Measurements from ENCODE around the gene CXCL11. TPM values are rescaled to one million over a fixed set of nuclear protein-coding genes. Genes with fewer than 3 reads are reported as not detected.
"Not testable (repeated sequence)": the region's sequence is repeated elsewhere in the genome, so short reads cannot be mapped to it uniquely, and the experiment has no call there.

CXCL11 gene
- total RNA-seq, 2 experiments from 2014 or later: not detected

- ATAC-seq (ENCODE audit: low read depth) (no peak), DNase-seq (no peak)
- Mint-ChIP-seq H3K4me3 (peak overlapping the region; percentile 16), H3K27ac (no peak overlapping the region), H3K36me3 (no peaks in the 10 kb centered on the region), H3K27me3 (peaks cover 9% of the 10 kb centered on the region), H3K9me3 (no peaks in the 10 kb centered on the region), H3K4me1 (peaks cover 20% of the 10 kb centered on the region)
- POLR2A ChIA-PET: no interaction called here
Measured at GRCh38 chr4:76058888-76059426, 23.1 kb upstream of the CXCL11 start.

DNA sequence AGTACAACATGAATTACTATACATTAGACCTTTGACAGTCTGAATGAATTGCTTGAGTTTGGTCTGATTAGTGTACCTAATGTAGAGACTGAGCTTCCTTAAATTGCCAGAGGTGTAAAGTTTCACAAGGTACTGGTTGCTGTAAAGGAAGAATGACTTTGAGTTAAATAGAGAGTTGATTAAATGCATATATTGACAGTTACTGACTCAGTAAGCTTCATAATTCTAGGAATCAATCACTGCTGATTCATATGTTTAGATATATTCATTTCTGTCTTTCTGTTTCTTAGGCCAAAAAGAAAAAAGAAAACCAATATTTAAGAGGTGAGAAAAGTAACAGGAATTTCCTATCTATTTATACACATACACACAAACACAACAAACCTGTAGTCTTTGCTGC, 22.4 kb upstream of the CXCL11 start:
- Mint-ChIP-seq H3K27ac (no peak overlapping the region), H3K27me3 (peaks cover 9% of the 10 kb centered on the region), H3K9me3 (no peaks in the 10 kb centered on the region), H3K4me1 (peaks cover 20% of the 10 kb centered on the region), H3K36me3 (no peaks in the 10 kb centered on the region), H3K4me3 (no peak overlapping the region)
- no peak for DNase-seq
- POLR2A ChIA-PET: no interaction called here
- no peak for ATAC-seq (ENCODE audit: low read depth)

DNA sequence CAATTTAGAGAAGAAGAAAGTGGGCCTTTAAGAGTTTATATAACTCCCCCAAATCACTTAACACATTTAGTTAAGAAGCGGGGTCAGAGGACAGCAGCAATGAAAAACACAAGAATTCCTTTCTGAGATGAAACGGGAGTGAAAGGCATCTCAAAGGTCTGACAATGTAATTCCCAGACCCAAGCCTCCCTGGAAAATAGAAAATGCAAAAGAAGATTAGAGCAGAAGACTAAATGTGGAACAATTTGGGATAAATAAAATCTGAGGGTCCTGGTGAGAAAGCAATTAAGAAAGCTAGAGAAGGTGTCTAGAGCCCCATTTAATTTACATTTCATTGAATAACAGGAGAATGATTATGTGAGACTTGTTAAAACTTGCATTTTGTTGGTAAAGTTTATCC, 19.6 kb upstream of the CXCL11 start:
- POLR2A ChIA-PET: no interaction called here
- Mint-ChIP-seq H3K4me3 (no peak overlapping the region), H3K36me3 (no peaks in the 10 kb centered on the region), H3K27me3 (peaks cover 7% of the 10 kb centered on the region), H3K9me3 (no peaks in the 10 kb centered on the region), H3K4me1 (peaks cover 17% of the 10 kb centered on the region), H3K27ac (peak overlapping the region; percentile 0)
- ATAC-seq (ENCODE audit: low read depth) (no peak), DNase-seq (no peak)

DNA sequence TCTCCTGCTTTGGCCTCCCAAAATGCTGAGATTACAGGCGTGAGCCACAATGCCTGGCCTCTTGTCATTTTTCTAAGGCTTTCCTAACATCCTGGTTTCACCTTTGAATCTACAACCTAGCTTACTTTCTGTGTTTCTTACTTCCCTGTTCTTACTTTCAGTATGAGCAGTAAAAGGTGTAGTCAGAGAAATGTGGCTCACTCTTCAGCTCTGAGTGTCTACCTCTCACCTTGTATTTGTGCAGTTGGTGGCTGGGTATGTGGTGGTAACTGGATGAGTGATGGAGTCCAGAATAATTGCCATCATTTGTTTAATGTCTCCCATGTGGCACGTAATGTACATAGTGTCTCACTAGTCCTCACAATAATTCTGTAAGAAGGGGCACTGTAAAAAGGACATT, 19.1 kb upstream of the CXCL11 start:
- no peaks in the 10 kb centered on the region for H3K36me3 Mint-ChIP-seq
- H3K9me3 Mint-ChIP-seq: no peaks in the 10 kb centered on the region
- ATAC-seq (ENCODE audit: low read depth): peak; percentile 60
- peaks cover 7% of the 10 kb centered on the region for H3K27me3 Mint-ChIP-seq
- H3K27ac Mint-ChIP-seq: peak overlapping the region; percentile 0
- no peak overlapping the region for H3K4me3 Mint-ChIP-seq
- no peak for DNase-seq
- H3K4me1 Mint-ChIP-seq: peaks cover 14% of the 10 kb centered on the region
- POLR2A ChIA-PET: no interaction called here

DNA sequence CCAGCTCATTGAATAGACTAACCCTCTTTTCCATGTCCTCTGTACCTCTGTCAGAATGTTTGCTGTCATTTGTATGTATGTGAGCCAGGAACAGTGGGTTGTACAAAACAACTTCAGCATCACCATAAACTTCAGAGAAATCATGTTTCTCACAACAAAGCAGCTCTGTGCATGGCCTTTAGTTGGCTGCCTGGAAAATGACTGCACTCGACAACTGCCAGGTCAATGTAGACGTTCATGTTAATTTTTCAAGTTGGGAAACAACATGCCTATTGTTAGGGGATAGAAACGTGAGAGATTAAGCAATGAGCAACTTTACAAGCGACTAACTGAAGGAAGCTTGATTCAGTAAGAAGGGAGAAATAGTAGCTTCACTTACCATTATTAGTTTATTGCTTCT, 17.9 kb upstream of the CXCL11 start:
- peaks cover 7% of the 10 kb centered on the region for H3K27me3 Mint-ChIP-seq
- DNase-seq (no peak), ATAC-seq (ENCODE audit: low read depth) (no peak)
- peaks cover 6% of the 10 kb centered on the region for H3K4me1 Mint-ChIP-seq
- no peak overlapping the region for H3K27ac Mint-ChIP-seq
- no peaks in the 10 kb centered on the region for H3K36me3 Mint-ChIP-seq
- no peak overlapping the region for H3K4me3 Mint-ChIP-seq
- H3K9me3 Mint-ChIP-seq: no peaks in the 10 kb centered on the region
- POLR2A ChIA-PET: no interaction called here

DNA sequence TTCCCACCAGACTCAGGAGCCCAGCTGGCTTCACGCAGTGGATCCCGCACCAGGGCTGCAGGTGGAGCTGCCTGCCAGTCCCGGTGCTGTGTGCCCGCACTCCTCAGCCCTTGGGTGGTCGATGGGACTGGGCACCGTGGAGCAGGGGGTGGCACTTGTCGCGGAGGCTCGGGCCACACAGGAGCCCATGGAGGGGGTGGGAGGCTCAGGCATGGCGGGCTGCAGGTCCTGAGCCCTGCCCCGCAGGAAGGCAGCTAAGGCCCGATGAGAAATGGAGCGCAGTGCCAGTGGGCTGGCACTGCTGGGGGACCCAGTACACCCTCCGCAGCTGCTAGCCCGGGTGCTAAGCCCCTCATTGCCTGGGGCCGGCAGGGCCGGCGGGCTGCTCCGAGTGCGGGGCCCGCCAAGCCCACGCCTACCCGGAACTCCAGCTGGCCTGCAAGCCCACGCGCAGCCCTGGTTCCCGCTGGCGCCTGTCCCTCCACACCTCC, 14.7 kb upstream of the CXCL11 start:
- POLR2A ChIA-PET; ATAC-seq (ENCODE audit: low read depth); H3K27me3 Mint-ChIP-seq; H3K4me1 Mint-ChIP-seq; H3K36me3 Mint-ChIP-seq; DNase-seq; H3K9me3 Mint-ChIP-seq; H3K4me3 Mint-ChIP-seq; H3K27ac Mint-ChIP-seq: not testable (repeated sequence)

DNA sequence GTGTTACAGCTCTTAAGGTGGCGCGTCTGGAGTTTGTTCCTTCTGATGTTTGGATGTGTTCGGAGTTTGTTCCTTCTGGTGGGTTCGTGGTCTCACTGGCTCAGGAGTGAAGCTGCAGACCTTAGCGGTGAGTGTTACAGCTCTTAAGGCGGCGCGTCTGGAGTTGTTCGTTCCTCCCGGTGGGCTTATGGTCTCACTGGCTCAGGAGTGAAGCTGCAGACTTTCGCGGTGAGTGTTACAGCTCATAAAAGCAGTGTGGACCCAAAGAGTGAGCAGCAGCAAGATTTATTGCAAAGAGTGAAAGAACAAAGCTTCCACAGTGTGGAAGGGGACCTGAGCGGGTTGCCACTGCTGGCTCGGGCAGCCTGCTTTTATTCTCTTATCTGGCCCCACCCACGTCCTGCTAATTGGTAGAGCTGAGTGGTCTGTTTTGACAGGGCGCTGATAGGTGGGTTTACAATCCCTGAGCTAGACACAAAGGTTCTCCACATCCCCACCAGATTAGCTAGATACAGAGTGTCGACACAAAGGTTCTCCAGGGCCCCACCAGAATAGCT, 14.1 kb upstream of the CXCL11 start:
- POLR2A ChIA-PET; H3K36me3 Mint-ChIP-seq; DNase-seq; H3K9me3 Mint-ChIP-seq; H3K4me1 Mint-ChIP-seq; ATAC-seq (ENCODE audit: low read depth); H3K27ac Mint-ChIP-seq; H3K27me3 Mint-ChIP-seq; H3K4me3 Mint-ChIP-seq: not testable (repeated sequence)

DNA sequence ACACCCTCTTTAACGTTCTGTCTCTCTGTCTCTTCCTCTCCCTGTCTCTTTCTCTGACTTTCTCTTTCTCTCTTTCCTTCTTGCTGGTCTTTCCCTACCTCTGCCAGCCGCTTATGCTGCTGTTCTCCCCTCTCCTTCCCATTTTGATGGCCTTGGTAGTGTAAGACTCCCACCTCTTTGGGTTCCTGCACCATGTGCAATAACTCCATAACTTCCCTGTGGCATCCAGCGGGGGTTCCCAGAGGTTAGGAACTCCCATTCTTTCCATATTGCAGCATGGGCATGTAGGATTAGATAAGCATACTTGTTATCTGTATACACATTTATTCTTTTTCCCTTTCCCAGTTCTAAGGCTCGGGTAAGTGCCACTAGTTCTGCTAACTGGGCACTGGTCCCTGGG, 8.8 kb upstream of the CXCL11 start:
- H3K36me3 Mint-ChIP-seq; H3K4me1 Mint-ChIP-seq; H3K27ac Mint-ChIP-seq; ATAC-seq (ENCODE audit: low read depth); POLR2A ChIA-PET; DNase-seq; H3K4me3 Mint-ChIP-seq; H3K9me3 Mint-ChIP-seq; H3K27me3 Mint-ChIP-seq: not testable (repeated sequence)

- ATAC-seq (ENCODE audit: low read depth); H3K4me3 Mint-ChIP-seq; DNase-seq; H3K4me1 Mint-ChIP-seq; H3K36me3 Mint-ChIP-seq; H3K27ac Mint-ChIP-seq; H3K27me3 Mint-ChIP-seq; H3K9me3 Mint-ChIP-seq; POLR2A ChIA-PET: not testable (repeated sequence)
Measured at GRCh38 chr4:76043306-76043705, 7.4 kb upstream of the CXCL11 start.

GRCh38 chr4:76042241-76042998, 6.5 kb upstream of the CXCL11 start:
- H3K27me3 Mint-ChIP-seq; H3K9me3 Mint-ChIP-seq; ATAC-seq (ENCODE audit: low read depth); H3K27ac Mint-ChIP-seq; POLR2A ChIA-PET; H3K36me3 Mint-ChIP-seq; H3K4me1 Mint-ChIP-seq; H3K4me3 Mint-ChIP-seq; DNase-seq: not testable (repeated sequence)

GRCh38 chr4:76036855-76037254, 985 bp upstream of the CXCL11 start:
- no peaks in the 10 kb centered on the region for H3K27me3 Mint-ChIP-seq
- peaks cover 5% of the 10 kb centered on the region for H3K4me1 Mint-ChIP-seq
- no peak for DNase-seq
- H3K27ac Mint-ChIP-seq: no peak overlapping the region
- no peak for ATAC-seq (ENCODE audit: low read depth)
- POLR2A ChIA-PET: no interaction called here
- H3K36me3 Mint-ChIP-seq: no peaks in the 10 kb centered on the region
- no peak overlapping the region for H3K4me3 Mint-ChIP-seq
- H3K9me3 Mint-ChIP-seq: no peaks in the 10 kb centered on the region

DNA sequence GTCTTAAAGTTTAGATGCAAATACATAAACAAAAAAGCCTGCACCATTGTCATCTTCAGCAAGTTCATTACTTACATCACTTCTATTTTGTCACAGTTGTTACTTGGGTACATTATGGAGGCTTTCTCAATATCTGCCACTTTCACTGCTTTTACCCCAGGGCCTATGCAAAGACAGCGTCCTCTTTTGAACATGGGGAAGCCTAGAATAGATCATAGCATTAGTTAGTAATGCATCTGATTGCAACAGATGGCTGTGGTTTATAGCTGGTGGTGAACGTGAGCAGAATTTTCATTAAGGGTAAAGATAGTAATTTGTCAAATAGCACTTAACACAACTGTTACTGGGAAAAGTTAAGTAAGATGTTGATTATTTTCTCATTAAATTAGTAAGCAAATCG, 729 bp downstream of the CXCL11 start:
- Mint-ChIP-seq H3K4me1 (peaks cover 4% of the 10 kb centered on the region), H3K27me3 (no peaks in the 10 kb centered on the region), H3K4me3 (no peak overlapping the region), H3K36me3 (no peaks in the 10 kb centered on the region), H3K27ac (no peak overlapping the region), H3K9me3 (no peaks in the 10 kb centered on the region)
- ATAC-seq (ENCODE audit: low read depth) (no peak), DNase-seq (no peak)
- POLR2A ChIA-PET: no interaction called here

DNA sequence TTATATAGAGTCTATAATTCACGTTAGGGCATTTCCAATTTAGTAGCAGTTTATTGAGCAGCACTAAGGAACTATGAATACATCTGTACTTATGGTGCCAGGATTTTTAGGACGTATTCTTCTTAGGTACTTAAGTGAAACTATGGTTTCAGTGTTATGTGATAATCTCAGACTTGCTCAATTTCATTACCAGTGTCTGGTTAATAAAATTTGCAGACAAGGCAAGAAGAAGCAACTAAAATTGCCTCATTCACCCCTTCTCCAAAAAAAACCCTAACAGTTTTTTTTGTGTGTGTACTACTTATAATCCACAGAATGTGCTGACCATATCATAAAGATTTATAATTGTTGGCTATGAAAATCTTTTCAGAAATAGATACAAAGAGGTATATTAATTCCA, 6.6 kb downstream of the CXCL11 start:
- no peaks in the 10 kb centered on the region for H3K9me3 Mint-ChIP-seq
- peaks cover 15% of the 10 kb centered on the region for H3K4me1 Mint-ChIP-seq
- POLR2A ChIA-PET: no interaction called here
- H3K27ac Mint-ChIP-seq: no peak overlapping the region
- no peaks in the 10 kb centered on the region for H3K36me3 Mint-ChIP-seq
- H3K4me3 Mint-ChIP-seq: no peak overlapping the region
- ATAC-seq (ENCODE audit: low read depth): no peak
- no peak for DNase-seq
- no peaks in the 10 kb centered on the region for H3K27me3 Mint-ChIP-seq

DNA sequence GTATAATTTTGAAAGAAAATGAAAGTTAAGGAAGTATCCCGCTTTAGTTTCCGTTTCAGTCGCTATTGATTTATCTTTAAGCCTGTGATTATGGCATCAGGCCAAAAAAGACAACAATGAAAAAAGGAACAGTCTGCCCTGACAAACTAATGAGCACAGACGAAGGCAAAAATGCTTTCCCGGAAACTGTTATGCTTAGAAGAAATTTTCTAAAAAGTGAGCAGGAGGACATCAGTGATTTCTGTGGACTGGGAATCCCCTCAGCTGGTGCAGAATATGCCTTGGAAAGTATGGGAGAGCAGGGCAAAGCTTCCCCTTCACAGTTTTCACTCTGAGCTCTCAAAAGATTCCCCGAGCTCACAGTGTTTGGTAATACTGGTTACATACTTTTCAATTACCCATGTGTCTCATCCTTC, 7.5 kb downstream of the CXCL11 start:
- H3K9me3 Mint-ChIP-seq: no peaks in the 10 kb centered on the region
- POLR2A ChIA-PET: no interaction called here
- peak overlapping the region; percentile 79 for H3K27ac Mint-ChIP-seq
- H3K27me3 Mint-ChIP-seq: no peaks in the 10 kb centered on the region
- H3K36me3 Mint-ChIP-seq: no peaks in the 10 kb centered on the region
- DNase-seq (no peak), ATAC-seq (ENCODE audit: low read depth) (peak; percentile 47)
- H3K4me1 Mint-ChIP-seq: peaks cover 18% of the 10 kb centered on the region
- H3K4me3 Mint-ChIP-seq: peak overlapping the region; percentile 68

Data from activated naive CD8-positive, alpha-beta T cell treated with anti-CD3 and anti-CD28 coated beads, Interleukin-2, amount 10 ng/mL, durations not matched to agents 7 days and 5 days (primary cell).